Gastroesophageal sphincter (tissue), 3 donors: ENCODE measurements around the gene PDZD2.

Source experiments
- EP300 ChIP-seq: sonication (generic); formaldehyde crosslinking; IDR thresholded peaks from one replicate; pipeline ENCODE4 v1.6.1; 2017; ENCODE audit warnings: antibody characterized with exemption, mild to moderate bottlenecking
- POLR2A ChIP-seq, 2 donors: fragments of 450-650 bp; IDR thresholded peaks; one replicate each; pipeline ENCODE4 v1.6.1; 2017; ENCODE audit warnings: antibody characterized with exemption in 2 of 2, mild to moderate bottlenecking in 2 of 2, moderate library complexity in 1 of 2
- POLR2AphosphoS5 ChIP-seq: sonication (generic); formaldehyde crosslinking; IDR thresholded peaks from one replicate; pipeline ENCODE4 v1.6.1; 2017; ENCODE audit warnings: antibody characterized with exemption
- TF ChIP-seq, protein P1 (sequence below), 4 experiments: fragments of 200-600 bp in 2 of 4; fragments of 450-650 bp in 2 of 4; sonication (generic) in 1 of 4; IDR thresholded peaks; one replicate each; pipeline ENCODE4 v1.5.1; 2017 to 2019; ENCODE audit warnings: antibody characterized with exemption in 4 of 4, mild to moderate bottlenecking in 2 of 4, moderate library complexity in 2 of 4

DNA sequence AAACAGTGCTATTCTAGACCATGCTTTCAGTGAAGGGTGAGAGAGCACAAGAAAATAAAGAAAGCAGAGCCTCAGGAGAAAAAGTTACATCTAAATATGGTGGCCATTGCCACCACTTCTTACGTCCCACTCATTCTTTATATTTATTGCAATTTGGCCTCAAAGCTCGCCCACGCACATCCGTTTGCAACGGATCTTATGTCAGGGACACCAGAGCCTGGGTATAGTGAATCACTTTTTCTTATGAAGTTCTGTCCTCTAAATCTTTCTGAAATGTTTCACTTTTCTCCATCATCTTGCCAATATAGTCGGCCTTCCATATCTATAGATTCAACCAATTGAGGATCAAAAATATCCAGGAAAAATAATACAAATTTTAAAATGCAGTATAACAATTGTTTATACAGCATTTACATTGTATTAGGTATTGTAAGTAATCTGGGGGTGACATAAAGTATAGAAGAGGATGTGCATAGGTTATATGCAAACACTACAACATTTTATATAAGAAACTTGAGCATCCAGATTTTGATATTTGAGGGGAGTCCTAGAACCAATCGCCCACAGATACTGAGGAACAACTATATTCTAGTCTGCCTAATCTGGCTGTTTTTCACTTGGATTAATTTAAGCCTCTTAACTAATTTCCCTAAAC, 500.0 kb downstream of the PDZD2 start:
- TF ChIP-seq, protein P1, sequence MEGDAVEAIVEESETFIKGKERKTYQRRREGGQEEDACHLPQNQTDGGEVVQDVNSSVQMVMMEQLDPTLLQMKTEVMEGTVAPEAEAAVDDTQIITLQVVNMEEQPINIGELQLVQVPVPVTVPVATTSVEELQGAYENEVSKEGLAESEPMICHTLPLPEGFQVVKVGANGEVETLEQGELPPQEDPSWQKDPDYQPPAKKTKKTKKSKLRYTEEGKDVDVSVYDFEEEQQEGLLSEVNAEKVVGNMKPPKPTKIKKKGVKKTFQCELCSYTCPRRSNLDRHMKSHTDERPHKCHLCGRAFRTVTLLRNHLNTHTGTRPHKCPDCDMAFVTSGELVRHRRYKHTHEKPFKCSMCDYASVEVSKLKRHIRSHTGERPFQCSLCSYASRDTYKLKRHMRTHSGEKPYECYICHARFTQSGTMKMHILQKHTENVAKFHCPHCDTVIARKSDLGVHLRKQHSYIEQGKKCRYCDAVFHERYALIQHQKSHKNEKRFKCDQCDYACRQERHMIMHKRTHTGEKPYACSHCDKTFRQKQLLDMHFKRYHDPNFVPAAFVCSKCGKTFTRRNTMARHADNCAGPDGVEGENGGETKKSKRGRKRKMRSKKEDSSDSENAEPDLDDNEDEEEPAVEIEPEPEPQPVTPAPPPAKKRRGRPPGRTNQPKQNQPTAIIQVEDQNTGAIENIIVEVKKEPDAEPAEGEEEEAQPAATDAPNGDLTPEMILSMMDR (IDR thresholded peaks at IDR 0.05), result no peak
- no peak for TF ChIP-seq POLR2A (IDR thresholded peaks at IDR 0.05)
- TF ChIP-seq POLR2AphosphoS5, result no peak
- no peak for TF ChIP-seq EP300
